HG02852 (cell line): ENCODE measurements around the gene PFKM.
"Not testable (repeated sequence)": the region's sequence is repeated elsewhere in the genome, so short reads cannot be mapped to it uniquely, and the experiment has no call there.

Experiments used
- ATAC-seq: cut with Tn5 transposase; IDR thresholded peaks from one replicate; pipeline ENCODE4 v1.9.1; 2021; ENCODE audit warnings: mild to moderate bottlenecking, moderate library complexity; ENCODE audit not compliant: unreplicated experiment

PFKM gene

DNA sequence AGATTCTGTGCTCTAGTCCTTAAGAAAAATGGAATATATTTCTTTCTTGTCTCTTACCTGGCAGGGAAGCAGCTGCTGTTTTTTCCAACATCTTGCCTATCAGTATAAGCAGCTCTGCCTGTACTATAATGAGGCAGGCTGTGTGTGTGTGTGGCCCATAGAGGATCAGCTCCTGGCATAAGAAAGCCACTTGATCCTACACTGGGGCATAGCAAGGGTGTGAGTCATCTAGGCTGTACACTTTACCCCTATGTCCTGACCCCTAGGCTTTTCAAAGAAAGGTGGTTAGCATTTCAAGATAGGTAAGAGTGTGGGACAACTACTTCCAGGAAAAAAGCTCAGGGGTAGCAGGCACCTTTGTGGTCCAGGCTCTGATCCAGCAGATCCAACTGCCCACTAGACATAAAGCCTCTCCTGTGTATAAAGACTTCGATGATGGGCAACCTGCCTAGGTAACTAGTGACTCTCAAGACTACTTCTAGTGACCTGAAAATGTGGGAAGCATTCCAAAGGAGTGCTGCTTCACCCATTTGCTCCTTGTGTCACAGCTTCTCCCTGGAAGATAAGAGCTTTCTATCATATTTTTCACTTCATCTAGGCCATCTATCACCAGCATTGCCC lies 8.4 kb upstream of the PFKM start:
- ATAC-seq, result no peak

DNA sequence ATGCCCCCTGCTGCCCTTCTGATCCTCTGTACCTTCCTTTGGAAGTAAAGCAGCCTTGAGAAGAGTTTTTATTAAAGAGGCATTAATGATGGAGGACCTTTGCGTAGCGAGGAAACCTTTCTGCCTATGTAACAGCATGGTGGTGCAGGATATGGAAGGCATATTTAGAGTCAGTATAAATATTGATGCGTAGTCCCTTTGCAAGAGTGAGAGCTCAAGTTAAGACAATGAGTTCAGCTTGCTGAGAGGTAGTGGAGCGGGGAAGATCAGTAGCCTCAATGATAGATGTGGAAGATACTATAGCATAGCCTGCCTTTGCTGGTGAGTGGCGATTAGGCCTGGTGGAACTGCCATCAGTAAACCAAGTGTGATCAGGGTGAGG lies 7.9 kb upstream of the PFKM start:
- not testable (repeated sequence) for ATAC-seq

DNA sequence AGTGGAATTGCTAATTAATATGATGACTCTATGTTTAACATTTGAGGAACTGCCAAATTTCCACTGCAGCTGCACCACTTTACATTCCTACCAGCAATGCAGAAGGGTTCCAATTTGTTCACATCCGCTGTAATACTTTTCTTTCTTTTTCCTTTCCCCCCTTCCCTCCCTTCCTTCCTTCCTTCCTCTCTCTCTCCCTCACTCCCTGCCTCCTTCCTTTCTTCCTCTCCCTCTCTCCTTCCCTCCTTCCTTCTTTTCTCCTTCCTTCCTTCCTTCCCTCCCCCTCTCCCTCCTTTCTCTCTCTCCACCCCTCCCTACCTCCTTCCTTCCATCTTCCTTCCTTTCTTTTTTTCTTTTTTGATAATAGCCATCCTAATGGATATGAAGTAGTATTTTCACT lies 3.2 kb upstream of the PFKM start:
- ATAC-seq, result no peak

DNA sequence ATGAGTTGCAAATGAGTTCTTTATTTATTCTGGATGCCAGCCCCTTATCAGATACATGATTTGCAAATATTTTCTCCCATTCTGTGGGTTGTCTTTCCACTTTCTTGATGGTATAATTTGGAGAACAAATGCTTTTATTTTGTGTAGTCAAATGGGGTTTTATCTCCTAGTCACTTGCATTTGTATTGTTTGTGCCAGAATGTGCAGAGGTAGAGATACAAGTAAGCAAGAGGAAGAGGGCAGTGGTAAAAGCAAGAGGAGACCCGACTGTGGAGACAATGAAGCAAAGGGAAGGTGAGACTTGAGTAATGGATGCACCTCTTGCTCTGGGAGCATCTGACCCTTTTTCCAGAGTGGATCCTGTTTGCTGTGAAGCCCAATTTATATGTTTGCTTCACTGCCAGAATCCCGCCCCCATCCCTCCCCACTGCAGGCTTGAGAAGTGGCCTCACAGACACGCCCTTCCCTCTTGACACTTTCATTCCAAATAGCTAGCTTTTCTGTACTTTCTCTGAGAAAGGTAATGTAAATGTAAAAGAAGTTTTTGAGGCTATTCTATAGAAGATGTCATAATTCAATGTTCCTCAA lies 786 bp upstream of the PFKM start:
- ATAC-seq, result no peak

DNA sequence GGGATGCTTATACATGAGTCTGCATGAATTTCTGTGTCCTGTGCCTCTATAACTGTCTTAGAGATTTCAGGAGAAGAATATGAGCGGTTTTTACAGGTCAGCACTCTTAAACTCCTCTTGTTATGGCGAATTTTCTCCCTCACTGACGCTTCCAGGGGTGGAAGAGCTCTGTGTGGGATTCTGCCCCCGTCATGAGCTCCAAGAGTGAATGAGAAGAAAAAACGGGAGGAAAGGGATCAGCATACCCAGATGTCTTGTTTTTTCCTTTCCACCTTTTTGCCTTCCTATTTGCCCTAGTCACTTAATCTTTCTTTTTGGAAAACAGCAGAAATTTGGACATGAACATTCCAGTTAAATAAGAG lies 651 bp downstream of the PFKM start:
- ATAC-seq, result no peak

DNA sequence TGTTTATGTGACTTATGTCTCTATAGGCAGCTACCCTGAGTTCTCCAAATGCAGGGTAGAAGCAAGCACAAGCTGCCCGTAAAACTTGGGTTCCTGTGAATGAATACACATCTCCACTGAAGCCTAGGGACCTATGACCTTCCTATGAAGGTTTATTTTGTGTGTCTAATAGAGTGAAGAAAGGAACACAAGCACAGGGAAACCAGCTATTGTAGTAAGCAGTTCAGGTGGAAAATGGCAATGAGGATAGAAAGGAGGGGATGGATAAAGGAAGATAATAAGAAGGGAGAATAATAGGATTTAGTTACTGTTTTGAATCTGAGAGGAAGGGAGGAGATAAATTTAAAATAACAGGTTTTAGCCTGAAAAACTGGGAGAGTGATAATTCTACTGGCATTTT lies 2.4 kb downstream of the PFKM start:
- ATAC-seq, result no peak

DNA sequence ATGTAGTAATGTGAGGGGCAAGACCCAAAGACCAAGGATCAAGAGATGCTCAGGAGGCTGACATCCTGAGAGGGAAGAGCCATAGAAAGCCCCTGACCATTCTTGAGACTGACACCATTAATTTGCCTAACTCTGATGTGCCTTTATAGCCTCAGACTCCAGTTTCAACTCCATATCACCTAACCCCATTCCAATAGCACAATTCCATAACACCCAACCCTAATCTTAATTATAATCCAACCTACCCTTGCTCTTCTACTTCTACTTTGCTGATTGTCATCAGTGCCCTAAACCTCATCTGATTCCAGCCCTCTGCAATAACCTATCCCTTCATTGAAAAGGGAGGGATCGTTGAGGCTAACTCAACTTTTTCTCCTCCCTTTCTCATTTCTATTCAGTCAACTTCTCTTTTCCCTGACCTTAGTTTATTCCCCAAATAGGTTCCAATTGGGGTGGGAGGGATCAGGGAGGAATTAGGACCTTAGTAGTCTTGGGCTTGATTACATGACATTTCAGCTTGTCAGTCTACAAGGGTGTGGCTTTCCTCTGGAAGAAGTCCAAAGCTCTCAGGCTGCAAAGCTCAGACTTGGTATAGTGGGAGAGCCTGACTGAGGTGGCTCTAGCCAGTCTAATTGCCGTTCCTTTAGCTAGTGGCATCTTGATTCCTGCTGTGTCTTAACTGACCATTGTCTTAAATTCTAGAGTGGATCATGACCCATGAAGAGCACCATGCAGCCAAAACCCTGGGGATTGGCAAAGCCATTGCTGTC lies 3.1 kb downstream of the PFKM start:
- ATAC-seq, result no peak

DNA sequence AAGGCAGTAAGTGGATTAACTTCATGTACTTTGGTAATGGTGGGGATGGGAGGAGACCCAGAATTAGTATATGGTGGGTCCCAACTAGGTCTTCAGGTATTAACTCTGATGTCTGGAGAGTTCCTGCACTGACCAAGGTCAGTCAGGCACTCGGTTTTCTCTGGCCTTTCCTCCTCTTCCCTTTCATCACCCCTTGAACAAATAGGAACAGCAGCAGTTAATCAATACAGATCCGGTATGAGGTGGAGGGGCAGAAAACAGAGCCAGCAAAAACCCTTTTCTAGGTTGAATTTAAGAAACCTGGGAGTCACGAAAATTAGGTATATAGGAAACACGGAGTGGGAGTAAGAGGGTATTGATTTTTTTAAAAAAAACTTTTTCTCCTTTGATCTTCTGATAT lies 4.0 kb downstream of the PFKM start:
- no peak for ATAC-seq

DNA sequence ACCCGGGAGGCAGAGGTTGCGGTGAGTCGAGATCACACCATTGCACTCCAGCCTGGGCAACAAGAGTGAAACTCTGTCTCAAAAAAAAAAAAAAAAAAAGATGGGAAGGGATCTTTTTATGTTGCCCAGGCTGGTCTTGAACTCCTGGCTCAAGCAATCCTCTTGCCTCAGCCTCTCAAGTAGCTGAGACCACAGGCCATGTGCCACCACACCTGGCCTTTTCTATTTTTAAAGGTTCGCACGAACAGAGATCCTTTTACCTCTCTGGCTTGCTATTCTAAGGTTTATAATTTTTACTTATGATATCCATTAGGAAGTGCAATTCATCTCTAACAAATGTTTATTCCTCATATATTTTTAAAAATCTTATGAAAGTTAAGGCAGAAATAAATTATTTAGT lies 6.4 kb downstream of the PFKM start:
- ATAC-seq, result not testable (repeated sequence)

DNA sequence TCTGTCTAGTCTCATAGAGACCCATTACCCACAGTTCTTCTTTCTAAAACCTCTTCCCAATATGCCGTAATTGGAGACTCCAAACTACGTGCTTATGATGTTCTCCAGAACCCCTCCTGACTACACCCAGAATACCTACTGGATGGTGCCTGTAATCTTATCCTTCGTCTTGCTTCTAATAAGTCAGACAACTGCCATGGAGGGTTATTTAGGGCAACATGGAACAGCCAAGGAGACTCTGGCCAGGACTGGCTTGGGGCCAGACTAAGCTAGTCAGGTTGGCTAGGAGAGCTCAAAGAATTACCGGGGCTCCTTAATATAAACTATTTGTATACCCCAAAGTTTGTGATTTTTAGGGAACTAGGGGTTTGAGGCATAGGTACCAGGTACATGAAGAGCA lies 6.8 kb downstream of the PFKM start:
- no peak for ATAC-seq

DNA sequence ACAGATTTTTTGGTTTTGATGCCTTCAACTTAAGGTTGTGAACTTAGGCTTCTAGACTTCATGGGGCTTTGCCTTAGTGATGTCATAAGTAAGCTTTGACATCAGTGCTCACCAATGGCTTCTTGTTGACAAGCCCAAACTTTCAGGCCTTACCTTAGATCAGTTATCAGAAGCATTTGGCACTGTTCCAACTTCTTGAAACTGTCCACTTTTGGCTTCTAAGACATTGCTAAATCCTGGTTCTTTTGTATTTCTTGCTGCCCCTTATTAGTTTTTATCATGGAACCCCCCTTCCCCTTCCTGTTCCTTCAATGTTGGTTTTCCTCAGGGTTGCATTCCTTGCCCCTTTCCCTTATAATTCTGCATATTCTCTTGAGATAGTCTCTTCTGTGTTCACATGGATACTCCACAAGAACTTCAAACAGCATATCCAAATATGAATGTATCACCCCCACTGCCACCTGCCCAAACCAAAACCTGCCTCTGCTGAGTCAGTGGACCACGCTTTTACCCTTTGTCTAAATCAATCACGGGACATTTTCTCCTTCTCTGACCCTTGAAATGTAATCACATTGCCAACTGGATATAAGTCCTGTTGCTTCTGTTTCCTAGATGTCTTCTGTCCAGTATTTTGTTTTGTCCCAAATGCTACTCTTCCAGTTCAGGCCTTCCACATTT lies 7.9 kb downstream of the PFKM start:
- ATAC-seq, result no peak

DNA sequence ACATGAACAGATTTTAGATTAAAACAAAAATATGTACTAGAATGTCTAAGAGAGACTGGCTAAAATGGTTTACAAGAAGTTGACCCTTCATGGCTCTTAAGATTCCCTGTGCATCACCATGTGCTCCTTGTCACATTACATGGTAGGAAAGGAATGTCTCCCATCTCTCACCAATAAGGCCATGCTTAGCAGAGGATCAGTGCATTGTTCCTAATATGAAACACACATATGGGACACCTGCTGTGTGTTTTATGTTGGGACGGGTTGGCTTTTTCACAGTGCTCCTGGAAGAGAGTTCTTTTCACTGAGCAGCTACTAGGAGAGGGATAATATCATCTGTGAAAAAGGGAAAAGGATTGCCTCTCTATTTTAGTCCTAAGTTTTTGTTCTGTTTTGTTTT lies 9.6 kb downstream of the PFKM start:
- ATAC-seq, result no peak

DNA sequence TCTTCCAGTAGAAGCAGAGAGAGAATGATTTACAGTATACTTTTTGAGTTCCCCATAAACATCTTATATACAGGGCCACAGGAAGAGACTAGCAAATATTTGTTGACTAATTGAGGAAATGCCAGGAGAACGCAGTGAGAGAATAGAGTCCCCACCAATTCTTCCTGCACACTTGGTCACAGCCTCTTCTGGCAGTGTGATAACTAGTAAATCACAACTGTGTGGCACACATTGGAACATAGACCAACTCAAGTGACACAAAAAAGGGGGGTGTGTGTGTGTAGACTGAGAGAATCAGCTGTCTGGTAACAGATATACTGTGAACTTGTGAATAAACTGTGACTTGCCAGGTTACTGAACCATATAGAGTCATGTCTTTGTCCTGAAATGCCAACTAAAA lies 10.2 kb downstream of the PFKM start:
- ATAC-seq, result no peak

DNA sequence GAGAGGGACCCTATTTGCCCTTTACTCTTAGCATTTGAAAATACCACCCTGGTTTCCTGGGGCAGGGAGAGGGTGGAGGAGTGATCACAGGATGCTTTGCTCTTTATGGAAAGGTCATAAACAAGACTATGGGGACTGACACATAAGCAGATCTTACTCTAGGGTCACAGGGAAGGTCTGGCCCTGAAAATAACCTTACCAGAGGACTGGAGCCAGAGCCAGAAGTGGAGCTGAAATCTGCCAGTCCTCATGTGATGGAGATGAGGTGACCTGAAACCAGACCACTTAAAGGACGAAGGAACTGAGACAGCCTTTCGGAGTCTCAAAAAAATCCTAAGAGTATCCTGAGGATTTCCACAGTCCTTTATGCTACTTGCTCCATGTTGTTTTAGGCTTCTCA lies 12.4 kb downstream of the PFKM start:
- no peak for ATAC-seq

DNA sequence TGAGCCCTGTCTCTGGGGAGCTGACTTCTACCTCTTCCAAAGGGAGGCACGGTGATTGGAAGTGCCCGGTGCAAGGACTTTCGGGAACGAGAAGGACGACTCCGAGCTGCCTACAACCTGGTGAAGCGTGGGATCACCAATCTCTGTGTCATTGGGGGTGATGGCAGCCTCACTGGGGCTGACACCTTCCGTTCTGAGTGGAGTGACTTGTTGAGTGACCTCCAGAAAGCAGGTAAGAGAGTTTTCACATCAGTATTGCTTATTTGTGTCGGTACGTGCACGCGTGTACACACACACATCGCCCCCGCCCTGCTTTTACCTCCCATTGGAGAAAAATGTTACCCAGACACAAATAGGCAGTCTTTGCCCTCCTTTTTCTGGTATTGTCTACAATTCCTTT lies 13.7 kb downstream of the PFKM start:
- no peak for ATAC-seq

DNA sequence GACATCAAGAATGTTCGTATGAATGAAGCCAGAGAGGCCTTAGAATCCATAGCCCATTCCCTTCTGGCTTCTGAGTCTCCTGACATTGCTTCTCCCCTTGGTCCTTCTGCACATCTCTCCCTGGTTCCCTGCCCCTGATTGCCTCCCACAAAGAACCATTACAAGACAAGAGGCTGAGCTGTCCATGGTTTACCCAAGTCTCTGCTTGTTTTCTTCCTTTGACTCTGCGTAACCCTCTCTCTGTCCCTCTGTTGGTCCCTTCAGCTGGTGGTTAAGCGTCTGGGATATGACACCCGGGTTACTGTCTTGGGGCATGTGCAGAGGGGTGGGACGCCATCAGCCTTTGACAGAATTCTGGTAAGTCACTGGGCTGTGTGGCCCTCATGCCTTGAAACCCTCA lies 15.9 kb downstream of the PFKM start:
- ATAC-seq, result no peak

DNA sequence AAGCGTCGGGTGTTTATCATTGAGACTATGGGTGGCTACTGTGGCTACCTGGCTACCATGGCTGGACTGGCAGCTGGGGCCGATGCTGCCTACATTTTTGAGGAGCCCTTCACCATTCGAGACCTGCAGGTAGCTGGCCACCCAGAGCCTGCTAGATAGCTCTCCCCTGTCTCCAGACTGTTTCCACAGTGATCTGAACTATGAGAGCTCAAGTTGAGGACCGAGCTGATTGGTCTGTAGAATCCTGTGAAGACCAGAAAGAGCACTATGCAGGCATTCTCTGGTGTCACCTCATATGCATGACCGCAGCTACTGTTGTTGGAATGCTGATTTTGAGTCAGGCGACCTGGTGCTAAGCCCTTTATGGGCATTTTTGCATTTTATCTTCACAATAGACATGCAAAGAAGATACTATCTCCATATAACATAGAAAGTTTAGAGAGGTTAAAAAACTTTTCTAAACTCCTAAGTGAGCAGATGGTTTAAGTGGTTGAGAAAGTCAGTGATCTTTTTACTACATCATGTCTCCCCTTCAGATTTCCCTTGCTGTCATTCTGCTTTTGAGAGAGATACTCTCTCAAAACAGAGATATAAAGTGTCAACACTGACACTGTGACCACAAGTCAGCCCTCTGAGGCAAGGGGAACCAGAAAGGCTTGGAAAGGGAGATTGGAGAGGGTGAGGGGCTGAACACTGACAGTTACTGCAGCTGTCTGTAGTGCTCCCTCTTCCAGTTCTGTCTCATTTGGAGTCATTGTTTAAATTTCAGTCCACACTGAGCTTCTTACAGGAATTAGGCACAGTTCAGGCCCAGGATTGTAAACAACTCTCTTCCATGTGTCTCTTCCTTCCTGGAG lies 23.9 kb downstream of the PFKM start:
- ATAC-seq, result no peak

DNA sequence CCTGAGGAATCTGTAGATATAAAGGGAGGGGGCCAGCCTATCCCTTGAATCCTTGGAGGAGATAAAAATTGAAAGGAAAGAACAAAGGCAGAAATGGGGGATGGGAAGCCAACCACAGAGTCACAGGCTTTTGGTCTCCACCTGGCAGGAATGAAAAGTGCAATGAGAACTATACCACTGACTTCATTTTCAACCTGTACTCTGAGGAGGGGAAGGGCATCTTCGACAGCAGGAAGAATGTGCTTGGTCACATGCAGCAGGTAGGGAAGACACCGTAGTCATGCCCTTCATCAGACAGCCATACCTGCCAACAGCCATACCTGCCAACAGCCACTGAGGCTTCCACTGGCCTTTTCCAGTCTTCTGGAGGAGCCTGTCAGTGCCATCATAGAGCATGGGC lies 24.7 kb downstream of the PFKM start:
- ATAC-seq, result no peak

DNA sequence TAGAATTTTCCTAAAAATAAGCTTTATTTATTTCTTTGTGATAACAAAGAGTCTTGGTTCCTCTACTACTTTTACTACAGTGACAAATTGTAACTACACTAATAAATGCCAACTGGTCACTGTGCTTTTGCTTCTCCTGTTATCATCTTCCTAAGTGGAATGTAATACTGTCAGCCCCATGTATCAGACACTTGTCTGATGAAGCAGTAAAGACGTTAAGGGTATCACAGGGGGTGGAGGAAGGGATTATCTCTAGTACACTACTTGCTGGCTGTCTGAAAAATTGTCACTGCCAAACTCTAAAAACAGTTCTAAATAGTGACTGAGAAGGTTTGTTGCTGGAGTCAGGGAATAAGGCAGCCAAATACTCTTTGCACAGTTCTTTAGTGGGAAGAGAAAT lies 26.8 kb downstream of the PFKM start:
- ATAC-seq, result no peak

DNA sequence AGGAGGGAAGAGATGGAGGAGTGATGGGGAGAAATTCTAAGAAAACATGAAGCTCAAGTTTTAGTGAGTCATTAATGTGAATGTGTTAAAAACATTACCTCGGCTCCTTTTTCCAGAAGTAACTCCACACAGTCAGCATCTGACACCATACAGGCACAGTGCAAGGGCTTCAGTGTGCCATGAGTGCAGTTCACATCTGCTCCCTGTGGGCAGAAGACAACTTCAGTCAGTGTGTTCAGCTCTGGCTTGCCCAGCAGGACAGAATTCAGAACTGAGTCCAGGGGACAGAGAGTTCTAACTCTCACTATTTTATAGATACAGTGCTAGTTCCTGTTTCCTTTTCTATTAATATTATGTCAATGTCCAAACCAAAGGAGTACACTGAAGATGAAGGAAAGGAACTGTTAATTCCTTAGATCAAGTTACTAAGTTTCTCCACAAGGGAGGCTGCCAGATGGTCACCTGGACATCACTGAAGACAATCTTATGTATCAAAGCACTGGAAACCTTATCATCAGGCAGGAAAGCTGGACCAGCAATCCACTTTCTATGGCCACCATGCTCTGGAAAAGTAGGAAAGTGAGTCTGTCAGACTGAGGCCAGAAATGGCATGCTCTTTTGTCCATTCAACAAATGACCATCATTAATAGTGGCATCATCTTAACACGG lies 32.1 kb downstream of the PFKM start:
- no peak for ATAC-seq

DNA sequence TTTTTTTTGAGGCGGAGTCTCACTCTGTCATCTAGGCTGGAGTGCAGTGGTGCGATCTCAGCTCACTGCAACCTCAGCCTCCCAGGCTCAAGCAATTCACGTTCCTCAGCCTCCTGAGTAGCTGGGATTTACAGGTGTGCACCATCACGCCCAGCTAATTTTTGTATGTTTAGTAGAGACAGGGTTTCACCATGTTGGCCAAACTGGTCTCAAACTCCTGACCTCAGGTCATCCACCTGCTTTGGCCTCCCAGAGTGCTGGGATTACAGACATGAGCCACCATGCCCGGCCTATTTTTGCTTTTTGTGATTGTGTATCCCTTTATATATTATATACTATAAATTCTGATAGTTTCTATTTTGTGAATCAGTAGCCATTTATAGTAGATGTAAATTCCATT lies 36.6 kb downstream of the PFKM start:
- not testable (repeated sequence) for ATAC-seq
